LNCaP clone FGC (cell line): Measurements from ENCODE around the gene KRTAP10-4.

ENCODE experiments used
- DNase-seq: peaks from one replicate; pipeline ENCODE4 v3.0.0-alpha.2; 2011; ENCODE audit warnings: low read depth
- H3K4me3 ChIP-seq: 2 replicates; pipeline ENCODE4 v1.5.1; 2011; ENCODE audit warnings: mild to moderate bottlenecking, low read depth, low read length, control low read depth
- CTCF ChIP-seq: IDR thresholded peaks from 2 replicates; pipeline ENCODE4 v1.5.1; 2012; ENCODE audit warnings: mild to moderate bottlenecking; ENCODE audit not compliant: control insufficient read depth, insufficient read depth; ENCODE audit errors: extremely low read depth

Gene KRTAP10-4

GRCh38 chr21:44564099-44564498 is 9.4 kb upstream of the KRTAP10-4 start:
- no peak for DNase-seq
- TF ChIP-seq CTCF, result no peak
- H3K4me3 ChIP-seq, result no peak overlapping the region

DNA sequence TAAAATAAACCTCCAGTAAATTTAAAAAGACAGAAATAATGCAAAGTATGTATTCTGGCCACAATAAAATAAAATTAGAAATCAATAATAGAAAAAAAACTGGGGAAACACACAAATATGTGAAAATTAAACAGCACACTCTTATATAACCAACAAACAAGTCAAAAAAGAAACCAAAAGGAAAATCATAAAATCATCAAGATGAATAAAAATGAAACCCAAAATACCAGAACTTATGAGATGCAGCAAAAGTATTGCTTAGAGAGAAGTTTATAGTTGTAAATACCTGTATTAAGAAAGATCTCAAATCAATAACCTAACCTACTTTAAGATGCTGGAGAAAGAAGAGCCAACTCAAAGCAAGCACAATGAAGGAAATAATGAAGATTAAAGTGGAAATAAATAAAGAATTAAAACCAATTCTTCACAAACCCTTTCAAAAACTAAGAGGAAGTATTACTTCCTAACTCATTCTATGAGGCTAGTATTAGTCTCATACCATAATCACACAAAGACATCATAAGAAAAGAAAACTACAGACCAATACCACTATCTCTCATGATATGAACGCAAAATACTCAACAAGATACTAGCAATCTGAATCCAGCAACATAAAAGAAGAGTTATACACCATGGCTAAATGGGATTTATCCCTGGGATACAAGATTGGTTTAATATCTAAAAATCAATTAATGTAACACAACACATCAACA is 8.5 kb upstream of the KRTAP10-4 start:
- TF ChIP-seq CTCF, result no peak
- DNase-seq, result no peak
- no peak overlapping the region for H3K4me3 ChIP-seq

- TF ChIP-seq CTCF, result no peak
- no peak overlapping the region for H3K4me3 ChIP-seq
- DNase-seq, result no peak
These were observed 7.1 kb upstream of the KRTAP10-4 start for GRCh38 chr21:44566403-44566802.

DNA sequence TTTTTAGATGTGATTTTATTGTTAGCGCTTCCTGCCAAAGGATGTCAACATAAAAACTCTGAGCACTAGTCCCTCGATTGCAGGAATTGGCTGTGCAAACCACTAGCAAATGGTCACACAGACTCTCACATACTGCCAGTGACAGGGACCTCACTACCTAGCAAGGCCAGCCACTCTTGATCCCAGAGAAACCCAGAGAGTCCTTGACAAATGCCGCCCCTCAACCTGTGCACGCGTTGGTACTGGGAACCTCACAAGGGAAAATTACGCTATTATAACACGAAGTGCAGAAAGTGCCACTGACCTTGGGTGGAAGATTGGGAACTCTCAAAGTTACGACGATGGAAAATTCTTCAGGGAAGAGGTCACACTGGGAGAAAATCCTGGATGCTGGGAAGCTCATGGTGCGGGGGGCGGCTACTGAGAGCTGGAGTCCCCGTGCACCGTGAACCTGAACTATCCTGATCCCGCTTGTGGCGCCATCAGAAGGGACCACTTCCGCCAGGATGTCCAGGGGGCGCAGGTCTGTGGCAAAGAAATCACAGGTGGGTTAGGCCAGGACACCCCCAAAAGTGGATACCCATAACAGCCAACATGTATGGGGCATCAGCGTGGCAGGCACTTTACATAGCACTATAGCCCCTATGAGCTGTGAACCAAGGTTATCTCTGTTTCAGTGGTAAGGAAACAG is 5.9 kb upstream of the KRTAP10-4 start:
- no peak for DNase-seq
- TF ChIP-seq CTCF, result no peak
- no peak overlapping the region for H3K4me3 ChIP-seq

GRCh38 chr21:44568261-44568660 is 5.3 kb upstream of the KRTAP10-4 start:
- no peak for TF ChIP-seq CTCF
- no peak overlapping the region for H3K4me3 ChIP-seq
- DNase-seq, result no peak

DNA sequence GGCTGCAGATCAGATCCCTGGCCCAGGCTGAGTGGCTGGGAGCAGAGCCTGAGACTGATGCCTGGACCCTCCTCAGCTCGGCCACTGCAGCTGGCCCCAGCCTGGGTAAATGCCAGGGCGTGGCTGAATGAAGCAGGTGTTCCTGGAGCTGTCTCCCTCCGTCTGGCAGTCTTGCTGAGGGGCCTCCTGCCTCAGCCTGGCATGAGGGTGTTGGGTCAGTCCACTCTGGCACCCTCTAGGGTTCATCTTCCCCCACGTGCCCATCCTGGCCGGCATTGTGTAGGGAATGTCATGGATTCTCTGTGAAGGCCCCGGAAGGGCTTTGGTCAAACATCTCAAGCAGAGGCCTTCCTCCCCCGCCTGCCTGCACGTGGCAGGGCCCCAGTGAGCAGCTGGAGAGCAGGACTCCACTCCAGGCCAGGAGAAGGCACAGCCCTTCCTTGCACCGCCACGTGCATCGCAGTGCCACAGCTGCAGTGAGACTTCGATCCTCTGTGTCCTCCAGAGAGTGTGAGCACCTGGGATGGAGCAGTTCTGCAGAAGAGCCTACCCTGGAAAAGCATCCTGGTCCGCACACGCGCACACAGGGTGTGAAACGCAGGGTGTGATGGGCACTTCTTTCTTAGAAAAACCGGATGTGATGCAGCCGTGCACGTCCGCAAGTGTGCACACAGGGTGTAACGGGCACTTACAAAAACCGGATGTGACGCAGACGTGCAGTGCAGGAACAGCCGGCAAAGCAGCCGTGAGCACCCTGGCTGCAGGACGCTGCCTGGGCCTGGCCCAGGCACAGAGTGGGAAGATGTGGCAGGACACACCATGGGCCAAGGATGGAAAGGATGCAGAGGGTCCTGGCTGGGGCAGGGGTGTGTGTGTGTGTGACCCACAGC is 4.6 kb upstream of the KRTAP10-4 start:
- H3K4me3 ChIP-seq, result no peak overlapping the region
- DNase-seq, result no peak
- TF ChIP-seq CTCF, result no peak
